GM19328 (cell line): ENCODE data around the gene POLR1C.
"Not testable (repeated sequence)": the region's sequence is repeated elsewhere in the genome, so short reads cannot be mapped to it uniquely, and the experiment has no call there.

ENCODE experiments used
- ATAC-seq: cut with Tn5 transposase; IDR thresholded peaks from one replicate; pipeline ENCODE4 v1.9.1; 2021; ENCODE audit warnings: mild to moderate bottlenecking, moderate library complexity; ENCODE audit not compliant: unreplicated experiment

POLR1C gene

GRCh38 chr6:43516697-43517504 lies at the start of gene POLR1C, which contains the start of gene YIPF3:
Gene POLR1C, plus strand, starts transcription at chr6:43517089. Its CDS starts 21 bp downstream, at chr6:43517110.
Gene YIPF3, minus strand, starts transcription at chr6:43516926. Its CDS starts 119 bp downstream, at chr6:43516807.
- peak; percentile 78 for ATAC-seq

GRCh38 chr6:43467265-43467664 lies 49.6 kb upstream of the POLR1C start:
- not testable (repeated sequence) for ATAC-seq

GRCh38 chr6:43467752-43468151 lies 49.1 kb upstream of the POLR1C start:
- no peak for ATAC-seq

GRCh38 chr6:43468240-43468639 lies 48.6 kb upstream of the POLR1C start:
- ATAC-seq: no peak

GRCh38 chr6:43468748-43469681 lies 47.9 kb upstream of the POLR1C start:
- no peak for ATAC-seq

- ATAC-seq: no peak
Observed at GRCh38 chr6:43469947-43470346, 46.9 kb upstream of the POLR1C start.

GRCh38 chr6:43471399-43471798 lies 45.5 kb upstream of the POLR1C start:
- ATAC-seq: no peak

GRCh38 chr6:43472515-43472914 lies 44.4 kb upstream of the POLR1C start:
- no peak for ATAC-seq

GRCh38 chr6:43475516-43475915 lies 41.4 kb upstream of the POLR1C start:
- no peak for ATAC-seq

GRCh38 chr6:43476746-43477145 lies 40.1 kb upstream of the POLR1C start:
- ATAC-seq: no peak

- ATAC-seq: peak; percentile 85
Observed at GRCh38 chr6:43477235-43478007, 39.5 kb upstream of the POLR1C start, which contains the start of gene TJAP1. Gene TJAP1, plus strand, starts transcription at chr6:43477570. Its CDS starts 21,432 bp downstream, at chr6:43499002.

GRCh38 chr6:43478008-43478372 lies 38.9 kb upstream of the POLR1C start:
- no peak for ATAC-seq

GRCh38 chr6:43481075-43481474 lies 35.8 kb upstream of the POLR1C start:
- no peak for ATAC-seq

GRCh38 chr6:43481591-43482236 lies 35.2 kb upstream of the POLR1C start:
- ATAC-seq: no peak

- no peak for ATAC-seq
Observed at GRCh38 chr6:43488667-43489276, 28.1 kb upstream of the POLR1C start.

- no peak for ATAC-seq
Observed at GRCh38 chr6:43489277-43490072, 27.4 kb upstream of the POLR1C start.

GRCh38 chr6:43490523-43490939 lies 26.4 kb upstream of the POLR1C start:
- no peak for ATAC-seq

GRCh38 chr6:43491750-43492661 lies 24.9 kb upstream of the POLR1C start:
- ATAC-seq: no peak
